RWPE2 (cell line): Measurements from ENCODE around the gene KLC1.

Experiments
- ATAC-seq: fragments of 200-7000 bp; cut with Tn5 transposase; 3 replicates; pipeline ENCODE4 v1.9.1; 2021; ENCODE audit warnings: low read depth
- DNase-seq: peaks from one replicate; pipeline ENCODE4 v3.0.0-alpha.2; 2020; ENCODE audit warnings: low spot score
- H3K27ac ChIP-seq: fragments of 450-650 bp; 2 replicates; pipeline ENCODE4 v1.5.1; 2017; ENCODE audit warnings: mild to moderate bottlenecking; ENCODE audit not compliant: poor library complexity, severe bottlenecking
- H3K27me3 ChIP-seq: fragments of 250-450 bp; sonication (Bioruptor Pico); 2 replicates; pipeline ENCODE4 v1.5.1; 2021; ENCODE audit warnings: mild to moderate bottlenecking, moderate library complexity; ENCODE audit not compliant: insufficient read depth, poor library complexity, severe bottlenecking
- H3K36me3 ChIP-seq: fragments of 250-450 bp; sonication (Bioruptor Pico); 2 replicates; pipeline ENCODE4 v1.5.1; 2020; ENCODE audit warnings: low read depth, mild to moderate bottlenecking, moderate library complexity
- H3K4me1 ChIP-seq: fragments of 250-450 bp; sonication (Bioruptor Pico); 2 replicates; pipeline ENCODE4 v1.5.1; 2021; ENCODE audit warnings: mild to moderate bottlenecking, moderate library complexity; ENCODE audit not compliant: insufficient read depth, poor library complexity, severe bottlenecking
- H3K4me3 ChIP-seq: fragments of 250-450 bp; sonication (Bioruptor Pico); 2 replicates; pipeline ENCODE4 v1.5.1; 2021; ENCODE audit warnings: mild to moderate bottlenecking, moderate library complexity; ENCODE audit not compliant: severe bottlenecking
- H3K9me3 ChIP-seq: fragments of 250-450 bp; sonication (Bioruptor Pico); 2 replicates; pipeline ENCODE4 v1.5.1; 2021; ENCODE audit warnings: mild to moderate bottlenecking, moderate library complexity; ENCODE audit not compliant: severe bottlenecking
- CTCF ChIP-seq: fragments of 450-650 bp; IDR thresholded peaks from one replicate; pipeline ENCODE4 v1.5.1; 2017; ENCODE audit warnings: mild to moderate bottlenecking, moderate library complexity; ENCODE audit not compliant: poor library complexity, severe bottlenecking

Gene KLC1

GRCh38 chr14:103697603-103698379, 68.8 kb downstream of the KLC1 start:
- Histone ChIP-seq H3K27ac (peak overlapping the region; percentile 10), H3K9me3 (no peaks in the 10 kb centered on the region), H3K4me3 (no peak overlapping the region), H3K27me3 (no peaks in the 10 kb centered on the region), H3K36me3 (peaks cover 90% of the 10 kb centered on the region), H3K4me1 (peaks cover 11% of the 10 kb centered on the region)
- DNase-seq = no peak
- no peak for ATAC-seq
- no peak for TF ChIP-seq CTCF

GRCh38 chr14:103698380-103699260, 69.6 kb downstream of the KLC1 start:
- Histone ChIP-seq H3K36me3 (peaks cover 84% of the 10 kb centered on the region), H3K4me3 (no peak overlapping the region), H3K27me3 (no peaks in the 10 kb centered on the region), H3K27ac (peak overlapping the region; percentile 10), H3K4me1 (peaks cover 3% of the 10 kb centered on the region), H3K9me3 (no peaks in the 10 kb centered on the region)
- DNase-seq (peak; percentile 83), ATAC-seq (peak; percentile 36)
- TF ChIP-seq CTCF = no peak

- ATAC-seq (no peak), DNase-seq (no peak)
- Histone ChIP-seq H3K9me3 (no peaks in the 10 kb centered on the region), H3K27ac (no peak overlapping the region), H3K4me3 (no peak overlapping the region), H3K36me3 (peaks cover 84% of the 10 kb centered on the region), H3K27me3 (no peaks in the 10 kb centered on the region), H3K4me1 (no peaks in the 10 kb centered on the region)
- no peak for TF ChIP-seq CTCF
Measured at GRCh38 chr14:103699261-103699661, 70.2 kb downstream of the KLC1 start.

GRCh38 chr14:103699901-103700752, 71.1 kb downstream of the KLC1 start:
- Histone ChIP-seq H3K9me3 (no peaks in the 10 kb centered on the region), H3K27ac (no peak overlapping the region), H3K27me3 (no peaks in the 10 kb centered on the region), H3K36me3 (peaks cover 84% of the 10 kb centered on the region), H3K4me1 (no peaks in the 10 kb centered on the region), H3K4me3 (no peak overlapping the region)
- ATAC-seq = no peak
- no peak for TF ChIP-seq CTCF
- DNase-seq = no peak
